ENCODE results near the gene DHRSX. TPM values are rescaled to one million over a fixed set of nuclear protein-coding genes. Genes with fewer than 3 reads are reported as not detected.

Gene DHRSX
- total and polyA plus RNA-seq, 2 experiments from 2014 or later: 15.2 to 30.2 TPM

GRCh38 chrX:2517055-2517454 lies 16.3 kb upstream of the DHRSX start:
- no peak overlapping the region for H3K9ac ChIP-seq
- no peak for TF ChIP-seq EZH2 (IDR thresholded peaks at IDR 0.05; ENCODE audit: insufficient read depth, poor library complexity, severe bottlenecking)
- TF ChIP-seq EZH2phosphoT487 (IDR thresholded peaks at IDR 0.05; ENCODE audit: insufficient read depth, low read depth): no peak
- DNase-seq: no peak
- H3K4me2 ChIP-seq (ENCODE audit: unreplicated experiment): no peak overlapping the region
- H3K4me1 ChIP-seq (ENCODE audit: insufficient read depth): no peaks in the 10 kb centered on the region
- no peaks in the 10 kb centered on the region; the same call in 1 of the 2 replicates for H3K27me3 ChIP-seq (replicated peaks; ENCODE audit: insufficient read depth)
- H3K27ac ChIP-seq: no peak overlapping the region
- no peaks in the 10 kb centered on the region for H3K9me3 ChIP-seq (ENCODE audit: low read depth)
- in situ Hi-C loops (cut with MboI): no loop called here
- H3K9me2 ChIP-seq (ENCODE audit: insufficient read depth): no peaks in the 10 kb centered on the region
- H3K36me3 ChIP-seq (ENCODE audit: low read depth): no peaks in the 10 kb centered on the region
- H3K79me2 ChIP-seq (ENCODE audit: insufficient read depth): no peaks in the 10 kb centered on the region
- no peak overlapping the region for H2AFZ ChIP-seq
- 66 to 68% methylated on average over 6 of the region's 6 CpGs for WGBS, 2 experiments (ENCODE audit: low coverage in 1 of 2, low lambda C conversion rate in 2 of 2, missing lambda C conversion rate in 2 of 2)
- no peak overlapping the region for H3K4me3 ChIP-seq
- no peaks in the 10 kb centered on the region for H4K20me1 ChIP-seq (ENCODE audit: insufficient read depth)
- H3F3A ChIP-seq (ENCODE audit: insufficient read depth): no peaks in the 10 kb centered on the region

- no peaks in the 10 kb centered on the region; the same call in 1 of the 2 replicates for H3K27me3 ChIP-seq (replicated peaks; ENCODE audit: insufficient read depth)
- DNase-seq: no peak
- H2AFZ ChIP-seq: no peak overlapping the region
- no peaks in the 10 kb centered on the region for H3K36me3 ChIP-seq (ENCODE audit: low read depth)
- no peaks in the 10 kb centered on the region for H3K4me1 ChIP-seq (ENCODE audit: insufficient read depth)
- no peak overlapping the region for H3K9ac ChIP-seq
- H3K79me2 ChIP-seq (ENCODE audit: insufficient read depth): no peaks in the 10 kb centered on the region
- no peaks in the 10 kb centered on the region for H3K9me3 ChIP-seq (ENCODE audit: low read depth)
- H4K20me1 ChIP-seq (ENCODE audit: insufficient read depth): no peaks in the 10 kb centered on the region
- WGBS, 2 experiments (ENCODE audit: low coverage in 1 of 2, low lambda C conversion rate in 2 of 2, missing lambda C conversion rate in 2 of 2): 76 to 77% methylated on average over 5 of the region's 5 CpGs
- TF ChIP-seq EZH2phosphoT487 (IDR thresholded peaks at IDR 0.05; ENCODE audit: insufficient read depth, low read depth) (no peak), EZH2 (IDR thresholded peaks at IDR 0.05; ENCODE audit: insufficient read depth, poor library complexity, severe bottlenecking) (no peak)
- no peaks in the 10 kb centered on the region for H3K9me2 ChIP-seq (ENCODE audit: insufficient read depth)
- H3K4me3 ChIP-seq: no peak overlapping the region
- no peak overlapping the region for H3K4me2 ChIP-seq (ENCODE audit: unreplicated experiment)
- no peak overlapping the region for H3K27ac ChIP-seq
- in situ Hi-C loops (cut with MboI): no loop called here
- no peaks in the 10 kb centered on the region for H3F3A ChIP-seq (ENCODE audit: insufficient read depth)
Observed at GRCh38 chrX:2516623-2517022, 15.8 kb upstream of the DHRSX start.

DNA sequence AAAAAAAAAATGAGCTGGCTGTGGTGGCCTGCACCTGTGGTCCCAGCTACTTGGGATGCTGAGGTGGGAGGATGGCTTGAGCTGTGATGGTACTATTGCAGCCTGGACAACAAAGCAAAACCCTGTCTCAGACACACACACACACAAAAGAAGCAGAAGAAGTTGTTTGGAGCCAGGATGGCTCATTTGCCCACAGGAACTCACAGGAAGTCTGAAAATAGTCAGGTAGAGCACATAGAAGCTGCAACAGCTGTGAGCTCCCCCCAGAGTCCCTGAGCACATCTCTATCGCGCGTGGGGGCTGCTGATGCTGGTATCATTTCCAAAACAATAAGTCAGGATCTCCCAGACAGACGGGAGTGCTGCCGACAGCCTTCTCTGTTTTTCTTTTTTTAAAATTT lies 13.4 kb upstream of the DHRSX start:
- Histone ChIP-seq H3K36me3 (ENCODE audit: low read depth) (no peaks in the 10 kb centered on the region), H3K27me3 (replicated peaks; ENCODE audit: insufficient read depth) (no peaks in the 10 kb centered on the region; the same call in 1 of the 2 replicates), H3K9me3 (ENCODE audit: low read depth) (no peaks in the 10 kb centered on the region), H2AFZ (no peak overlapping the region), H3K79me2 (ENCODE audit: insufficient read depth) (no peaks in the 10 kb centered on the region), H3K4me3 (no peak overlapping the region), H3K9me2 (ENCODE audit: insufficient read depth) (no peaks in the 10 kb centered on the region), H3K4me2 (ENCODE audit: unreplicated experiment) (no peak overlapping the region), H4K20me1 (ENCODE audit: insufficient read depth) (no peaks in the 10 kb centered on the region), H3K27ac (no peak overlapping the region), H3K9ac (no peak overlapping the region), H3F3A (ENCODE audit: insufficient read depth) (no peaks in the 10 kb centered on the region), H3K4me1 (ENCODE audit: insufficient read depth) (no peaks in the 10 kb centered on the region)
- TF ChIP-seq EZH2phosphoT487 (IDR thresholded peaks at IDR 0.05; ENCODE audit: insufficient read depth, low read depth) (no peak), EZH2 (IDR thresholded peaks at IDR 0.05; ENCODE audit: insufficient read depth, poor library complexity, severe bottlenecking) (no peak)
- in situ Hi-C loops (cut with MboI): no loop called here
- 36 to 40% methylated on average over 5 of the region's 5 CpGs for WGBS, 2 experiments (ENCODE audit: low coverage in 1 of 2, low lambda C conversion rate in 2 of 2, missing lambda C conversion rate in 2 of 2)
- no peak for DNase-seq

DNA sequence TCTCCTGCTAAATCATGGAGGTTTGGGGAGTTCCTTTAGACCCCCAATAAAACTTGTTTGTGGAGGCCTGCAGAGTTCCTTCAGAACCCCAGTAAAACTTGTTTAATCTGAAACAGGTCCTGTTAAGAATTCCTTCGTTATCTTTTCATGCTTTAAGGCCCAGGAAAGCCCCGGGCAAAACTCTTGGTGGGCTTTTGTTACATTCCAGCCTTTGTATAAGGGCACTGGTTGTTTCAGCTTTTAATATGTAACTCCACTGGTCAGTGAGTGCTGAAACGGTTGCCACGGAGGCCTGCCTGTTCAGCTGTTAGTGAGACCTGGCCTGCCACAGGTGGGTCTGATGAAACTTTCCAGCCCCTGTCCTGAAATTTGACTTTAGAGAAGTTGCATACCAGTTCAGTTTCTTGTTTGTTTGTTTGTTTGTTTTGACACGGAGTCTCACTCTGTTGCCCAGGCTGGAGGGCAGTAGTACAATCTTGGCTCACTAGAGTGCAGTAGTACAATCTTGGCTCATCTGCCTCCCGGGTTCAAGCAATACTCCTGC lies 12.4 kb upstream of the DHRSX start:
- H3K4me1 ChIP-seq (ENCODE audit: insufficient read depth): no peaks in the 10 kb centered on the region
- no peaks in the 10 kb centered on the region; the same call in 1 of the 2 replicates for H3K27me3 ChIP-seq (replicated peaks; ENCODE audit: insufficient read depth)
- H3F3A ChIP-seq (ENCODE audit: insufficient read depth): no peaks in the 10 kb centered on the region
- no peak for TF ChIP-seq EZH2 (IDR thresholded peaks at IDR 0.05; ENCODE audit: insufficient read depth, poor library complexity, severe bottlenecking)
- TF ChIP-seq EZH2phosphoT487 (IDR thresholded peaks at IDR 0.05; ENCODE audit: insufficient read depth, low read depth): no peak
- no peak overlapping the region for H3K9ac ChIP-seq
- H3K9me2 ChIP-seq (ENCODE audit: insufficient read depth): no peaks in the 10 kb centered on the region
- H3K4me3 ChIP-seq: no peak overlapping the region
- no peak overlapping the region for H2AFZ ChIP-seq
- H3K4me2 ChIP-seq (ENCODE audit: unreplicated experiment): no peak overlapping the region
- no peaks in the 10 kb centered on the region for H3K36me3 ChIP-seq (ENCODE audit: low read depth)
- no peak overlapping the region for H3K27ac ChIP-seq
- in situ Hi-C loops (cut with MboI): no loop called here
- 58 to 59% methylated on average over 6 of the region's 6 CpGs for WGBS, 2 experiments (ENCODE audit: low coverage in 1 of 2, low lambda C conversion rate in 2 of 2, missing lambda C conversion rate in 2 of 2)
- H3K9me3 ChIP-seq (ENCODE audit: low read depth): no peaks in the 10 kb centered on the region
- no peaks in the 10 kb centered on the region for H4K20me1 ChIP-seq (ENCODE audit: insufficient read depth)
- DNase-seq: no peak
- no peaks in the 10 kb centered on the region for H3K79me2 ChIP-seq (ENCODE audit: insufficient read depth)

All from GM23248 (cell line).